Right lung (tissue), 5 donors: ENCODE data around the gene SEMA3C. TPM values are rescaled to one million over a fixed set of nuclear protein-coding genes. Genes with fewer than 3 reads are reported as not detected.
A peak's percentile ranks its signal among the peaks of the same experiment; 100 is the strongest.
"Not testable (repeated sequence)": the region's sequence is repeated elsewhere in the genome, so short reads cannot be mapped to it uniquely, and the experiment has no call there.

Experiments used
- DNase-seq, 2 donors: peaks; one replicate each; pipeline ENCODE4 v3.0.0-alpha.2; 2013
- polyA plus RNA-seq, 5 donors: library from polyadenylated mRNA; unstranded; fragments of 120-200 nt; gene quantifications; one replicate each; pipeline versions ENCODE4 v1.2.1 to v1.2.3, GENCODE V29; 2013; ENCODE audit warnings: inconsistent platforms in 1 of 5, low replicate concordance in 1 of 5; ENCODE audit not compliant: insufficient read length in 5 of 5, insufficient read depth in 1 of 5

SEMA3C gene
- polyA plus RNA-seq, 5 donors = 45.0 to 126 (median 106) TPM

- no peak for DNase-seq
Observed at GRCh38 chr7:80934321-80934720, 15.5 kb upstream of the SEMA3C start.

- no peak for DNase-seq
Observed at GRCh38 chr7:80932536-80932935, 13.7 kb upstream of the SEMA3C start.

- no peak for DNase-seq
Observed at GRCh38 chr7:80929619-80930018, 10.8 kb upstream of the SEMA3C start.

GRCh38 chr7:80926955-80927354 lies 8.1 kb upstream of the SEMA3C start:
- not testable (repeated sequence) for DNase-seq

GRCh38 chr7:80924090-80924489 lies 5.2 kb upstream of the SEMA3C start:
- no peak for DNase-seq

GRCh38 chr7:80923211-80923612 lies 4.4 kb upstream of the SEMA3C start:
- DNase-seq = no peak

GRCh38 chr7:80922253-80923049 lies 3.6 kb upstream of the SEMA3C start:
- peak; percentile 51 to 53 for DNase-seq

- no peak for DNase-seq
Observed at GRCh38 chr7:80921130-80921529, 2.3 kb upstream of the SEMA3C start.

GRCh38 chr7:80918399-80918798 lies 452 bp downstream of the SEMA3C start:
- no peak for DNase-seq

GRCh38 chr7:80916770-80917741 lies 1.8 kb downstream of the SEMA3C start:
- no peak for DNase-seq

- DNase-seq = no peak
Observed at GRCh38 chr7:80910228-80910627, 8.6 kb downstream of the SEMA3C start.

- DNase-seq = no peak
Observed at GRCh38 chr7:80908360-80908797, 10.5 kb downstream of the SEMA3C start.

- DNase-seq = no peak
Observed at GRCh38 chr7:80907612-80908011, 11.2 kb downstream of the SEMA3C start.

GRCh38 chr7:80907141-80907601 lies 11.7 kb downstream of the SEMA3C start:
- no peak for DNase-seq

- no peak for DNase-seq
Observed at GRCh38 chr7:80905334-80905733, 13.5 kb downstream of the SEMA3C start.

- no peak for DNase-seq
Observed at GRCh38 chr7:80902716-80903308, 16.0 kb downstream of the SEMA3C start.

- no peak for DNase-seq
Observed at GRCh38 chr7:80902019-80902418, 16.8 kb downstream of the SEMA3C start.

GRCh38 chr7:80900583-80901576 lies 18.0 kb downstream of the SEMA3C start:
- DNase-seq = no peak

- no peak for DNase-seq
Observed at GRCh38 chr7:80896906-80897598, 21.8 kb downstream of the SEMA3C start.

GRCh38 chr7:80895056-80895455 lies 23.8 kb downstream of the SEMA3C start:
- DNase-seq = no peak
